K562 (cell line): ENCODE data around the gene SLC39A13. TPM values are rescaled to one million over a fixed set of nuclear protein-coding genes. Genes with fewer than 3 reads are reported as not detected.

Source experiments
- AFF1 ChIP-seq, 2 experiments: fragments of 450-650 bp; IDR thresholded peaks; 2 replicates each; pipeline ENCODE4 v1.6.1; 2018; ENCODE audit warnings: mild to moderate bottlenecking in 2 of 2, low read depth in 1 of 2; ENCODE audit not compliant: partially characterized antibody in 2 of 2
- CHD1 ChIP-seq: fragments of 200-600 bp; sonication (generic); IDR thresholded peaks from one replicate; pipeline ENCODE4 v1.6.1; 2012; ENCODE audit warnings: mild to moderate bottlenecking, moderate library complexity, low read length, inconsistent platforms
- FOXP4 ChIP-seq: sonication (generic); formaldehyde crosslinking; IDR thresholded peaks from 2 replicates; pipeline ENCODE4 v1.8.0; 2022; ENCODE audit warnings: mild to moderate bottlenecking, missing genetic modification reagents, borderline replicate concordance
- GTF3C2 ChIP-seq: IDR thresholded peaks from 3 replicates; pipeline ENCODE4 v1.6.1; 2011; ENCODE audit warnings: borderline replicate concordance, mild to moderate bottlenecking, moderate library complexity; ENCODE audit not compliant: insufficient read length; ENCODE audit errors: extremely low read depth
- UBTF ChIP-seq, 2 experiments: IDR thresholded peaks; 2 replicates each; pipeline ENCODE4 v1.6.1; 2012; ENCODE audit warnings: improper control_type of control experiment in 2 of 2, low read depth in 2 of 2, low read length in 2 of 2, borderline replicate concordance in 1 of 2
- ZBTB49 ChIP-seq: sonication (generic); formaldehyde crosslinking; IDR thresholded peaks from 2 replicates; pipeline ENCODE4 v1.8.0; 2022; ENCODE audit warnings: missing genetic modification reagents, mild to moderate bottlenecking, borderline replicate concordance
- ZNF639 ChIP-seq, 2 experiments: fragments of 200-800 bp in 1 of 2; sonication (Bioruptor generic) in 1 of 2; sonication (generic) in 1 of 2; formaldehyde crosslinking in 1 of 2; IDR thresholded peaks in 1 of 2; conservative IDR thresholded peaks in 1 of 2; 2 replicates each; pipeline versions ENCODE4 v1.5.0 to v1.6.1; 2016 to 2020; ENCODE audit warnings: missing compliant biosample characterization in 1 of 2, missing genetic modification characterization in 1 of 2, missing genetic modification reagents in 1 of 2
- polyA plus RNA-seq, 8 experiments: library from polyadenylated mRNA; depleted of rRNA in 4 of 8; stranded (reverse) in 5 of 8; unstranded in 3 of 8; fragments of >200 nt; fragmentation: Nextera tagmentation in 2 of 8; fragmentation: Illumina TruSeq in 1 of 8; extraction: Ambion mirVana in 2 of 8; extraction: Trizol in 1 of 8; gene quantifications; 2 replicates each; pipeline versions ENCODE4 v1.2.1 to v1.2.3, GENCODE V29; 2011 to 2014; ENCODE audit warnings: inconsistent platforms in 1 of 8, missing spikeins in 1 of 8
- total RNA-seq, 7 experiments: library from RNA; depleted of rRNA in 6 of 7; stranded (reverse); fragments of >200 nt in 6 of 7; fragmentation: Illumina TruSeq in 2 of 7; extraction: Trizol in 2 of 7; gene quantifications; 2 replicates each; pipeline versions ENCODE4 v1.2.1 to v1.2.3, GENCODE V29; 2011 to 2021; ENCODE audit warnings: low replicate concordance in 1 of 7

SLC39A13 gene
- total and polyA plus RNA-seq, 9 of the 15 experiments (the other 6 are each of a cell fraction or from before 2014, with no cell fraction given): 0.17 to 15.9 (median 3.2) TPM

- no peak for TF ChIP-seq ZBTB49
- TF ChIP-seq UBTF (IDR thresholded peaks at IDR 0.05; ENCODE audit: borderline replicate concordance in 1 of 2, low read depth in 2 of 2, low read length in 2 of 2): peak; percentile 89 to 93
- TF ChIP-seq CHD1: no peak
- TF ChIP-seq ZNF639 (CRISPR knock-in tag; conservative IDR thresholded peaks at IDR 0.05 in 1 of 2, IDR thresholded peaks at IDR 0.05 in 1 of 2): peak in 1 of 2 experiments; percentile 100; a peak in 2 of 4 replicates
- TF ChIP-seq FOXP4 (CRISPR knock-in tag): no peak
- TF ChIP-seq AFF1 (IDR thresholded peaks at IDR 0.05; ENCODE audit: low read depth in 1 of 2, partially characterized antibody in 2 of 2): no peak
- TF ChIP-seq GTF3C2: no peak
These were observed at the start of gene SLC39A13 (continued) for GRCh38 chr11:47407746-47408590.
